HL-60 (cell line): ENCODE results near the gene GLT1D1.

ENCODE experiments used
- DNase-seq, 2 experiments: peaks; one replicate each; pipeline ENCODE4 v3.0.0-alpha.2; 2010 to 2020; ENCODE audit warnings: low read depth in 1 of 2, low spot score in 1 of 2
- H3K27ac ChIP-seq: fragments of 250-450 bp; sonication (Bioruptor Pico); replicated peaks from 2 replicates; pipeline ENCODE4 v1.5.1; 2020; ENCODE audit warnings: mild to moderate bottlenecking, moderate library complexity
- H3K27me3 ChIP-seq: fragments of 250-450 bp; sonication (Bioruptor Pico); 2 replicates; pipeline ENCODE4 v1.5.1; 2021; ENCODE audit warnings: mild to moderate bottlenecking, moderate library complexity; ENCODE audit not compliant: insufficient read depth, poor library complexity, severe bottlenecking
- H3K4me3 ChIP-seq: replicated peaks from 2 replicates; pipeline ENCODE4 v1.5.1; 2011; ENCODE audit warnings: mild to moderate bottlenecking, control low read depth, low read length; ENCODE audit not compliant: insufficient read depth
- GABPA ChIP-seq: IDR thresholded peaks from 2 replicates; pipeline ENCODE4 v1.6.1; 2012; ENCODE audit warnings: low read depth
- POLR2AphosphoS5 ChIP-seq: IDR thresholded peaks from 2 replicates; pipeline ENCODE4 v1.6.1; 2012; ENCODE audit warnings: low read depth
- SPI1 ChIP-seq: IDR thresholded peaks from 2 replicates; pipeline ENCODE4 v1.6.1; 2012; ENCODE audit warnings: low read depth, mild to moderate bottlenecking, borderline replicate concordance
- TF ChIP-seq, protein P1 (sequence below): IDR thresholded peaks from one replicate; pipeline ENCODE4 v1.5.1; 2011; ENCODE audit warnings: low read length, control low read depth, inconsistent platforms; ENCODE audit not compliant: insufficient read depth
- TF ChIP-seq, protein P2 (sequence below): IDR thresholded peaks from 2 replicates; pipeline ENCODE4 v1.6.1; 2012; ENCODE audit warnings: low read depth; ENCODE audit not compliant: insufficient replicate concordance

Gene GLT1D1

DNA sequence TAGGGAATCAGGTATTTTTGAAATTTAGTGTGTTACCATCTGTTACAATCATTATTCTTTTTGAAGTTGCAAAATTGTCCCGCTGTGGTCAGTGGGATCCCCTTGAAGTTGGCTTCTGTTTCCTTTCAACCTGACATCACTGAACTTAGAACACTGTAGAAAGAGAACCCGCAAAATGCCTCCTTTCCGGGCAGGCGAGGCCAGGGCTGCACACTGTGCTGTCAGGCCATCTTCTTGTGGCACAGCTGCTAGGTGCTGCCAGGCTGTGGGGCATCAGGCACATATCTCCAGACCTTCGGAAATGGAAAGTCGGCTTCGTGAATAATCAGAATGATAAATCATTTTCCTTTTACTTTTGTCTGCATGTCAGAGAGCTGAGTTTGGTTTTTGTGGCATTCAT is 103.5 kb downstream of the GLT1D1 start:
- no peak overlapping the region for H3K4me3 ChIP-seq

DNA sequence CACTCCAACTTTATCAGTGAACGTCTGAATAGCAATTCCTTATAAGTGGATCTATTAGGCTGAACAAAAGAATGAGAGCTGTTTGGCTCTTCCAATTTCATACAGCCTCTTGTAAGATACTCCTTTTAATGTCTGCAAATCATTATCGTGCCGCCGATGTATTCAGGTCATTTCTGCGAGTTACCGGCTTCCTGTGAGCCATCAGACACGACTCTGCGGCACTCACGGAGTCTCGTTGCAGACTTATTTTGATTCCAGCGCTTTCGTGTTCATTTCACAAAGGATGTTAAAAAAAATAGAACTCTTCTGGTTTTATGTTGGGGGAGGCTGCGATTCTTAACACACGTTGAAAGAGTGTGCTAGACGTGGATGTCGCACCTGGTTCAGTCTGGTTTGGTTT is 106.6 kb downstream of the GLT1D1 start:
- no peak for DNase-seq
- TF ChIP-seq GABPA (no peak), POLR2AphosphoS5 (no peak), SPI1 (no peak)
- TF ChIP-seq, protein P1, sequence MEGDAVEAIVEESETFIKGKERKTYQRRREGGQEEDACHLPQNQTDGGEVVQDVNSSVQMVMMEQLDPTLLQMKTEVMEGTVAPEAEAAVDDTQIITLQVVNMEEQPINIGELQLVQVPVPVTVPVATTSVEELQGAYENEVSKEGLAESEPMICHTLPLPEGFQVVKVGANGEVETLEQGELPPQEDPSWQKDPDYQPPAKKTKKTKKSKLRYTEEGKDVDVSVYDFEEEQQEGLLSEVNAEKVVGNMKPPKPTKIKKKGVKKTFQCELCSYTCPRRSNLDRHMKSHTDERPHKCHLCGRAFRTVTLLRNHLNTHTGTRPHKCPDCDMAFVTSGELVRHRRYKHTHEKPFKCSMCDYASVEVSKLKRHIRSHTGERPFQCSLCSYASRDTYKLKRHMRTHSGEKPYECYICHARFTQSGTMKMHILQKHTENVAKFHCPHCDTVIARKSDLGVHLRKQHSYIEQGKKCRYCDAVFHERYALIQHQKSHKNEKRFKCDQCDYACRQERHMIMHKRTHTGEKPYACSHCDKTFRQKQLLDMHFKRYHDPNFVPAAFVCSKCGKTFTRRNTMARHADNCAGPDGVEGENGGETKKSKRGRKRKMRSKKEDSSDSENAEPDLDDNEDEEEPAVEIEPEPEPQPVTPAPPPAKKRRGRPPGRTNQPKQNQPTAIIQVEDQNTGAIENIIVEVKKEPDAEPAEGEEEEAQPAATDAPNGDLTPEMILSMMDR = no peak
- TF ChIP-seq, protein P2, sequence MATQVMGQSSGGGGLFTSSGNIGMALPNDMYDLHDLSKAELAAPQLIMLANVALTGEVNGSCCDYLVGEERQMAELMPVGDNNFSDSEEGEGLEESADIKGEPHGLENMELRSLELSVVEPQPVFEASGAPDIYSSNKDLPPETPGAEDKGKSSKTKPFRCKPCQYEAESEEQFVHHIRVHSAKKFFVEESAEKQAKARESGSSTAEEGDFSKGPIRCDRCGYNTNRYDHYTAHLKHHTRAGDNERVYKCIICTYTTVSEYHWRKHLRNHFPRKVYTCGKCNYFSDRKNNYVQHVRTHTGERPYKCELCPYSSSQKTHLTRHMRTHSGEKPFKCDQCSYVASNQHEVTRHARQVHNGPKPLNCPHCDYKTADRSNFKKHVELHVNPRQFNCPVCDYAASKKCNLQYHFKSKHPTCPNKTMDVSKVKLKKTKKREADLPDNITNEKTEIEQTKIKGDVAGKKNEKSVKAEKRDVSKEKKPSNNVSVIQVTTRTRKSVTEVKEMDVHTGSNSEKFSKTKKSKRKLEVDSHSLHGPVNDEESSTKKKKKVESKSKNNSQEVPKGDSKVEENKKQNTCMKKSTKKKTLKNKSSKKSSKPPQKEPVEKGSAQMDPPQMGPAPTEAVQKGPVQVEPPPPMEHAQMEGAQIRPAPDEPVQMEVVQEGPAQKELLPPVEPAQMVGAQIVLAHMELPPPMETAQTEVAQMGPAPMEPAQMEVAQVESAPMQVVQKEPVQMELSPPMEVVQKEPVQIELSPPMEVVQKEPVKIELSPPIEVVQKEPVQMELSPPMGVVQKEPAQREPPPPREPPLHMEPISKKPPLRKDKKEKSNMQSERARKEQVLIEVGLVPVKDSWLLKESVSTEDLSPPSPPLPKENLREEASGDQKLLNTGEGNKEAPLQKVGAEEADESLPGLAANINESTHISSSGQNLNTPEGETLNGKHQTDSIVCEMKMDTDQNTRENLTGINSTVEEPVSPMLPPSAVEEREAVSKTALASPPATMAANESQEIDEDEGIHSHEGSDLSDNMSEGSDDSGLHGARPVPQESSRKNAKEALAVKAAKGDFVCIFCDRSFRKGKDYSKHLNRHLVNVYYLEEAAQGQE = no peak
- no peaks in the 10 kb centered on the region for H3K27me3 ChIP-seq

More for the DNA sequence above, 103.5 kb downstream of the GLT1D1 start:
- H3K27ac ChIP-seq = no peak overlapping the region
- DNase-seq = peak; percentile 39 to 42
- TF ChIP-seq, protein P1 = no peak
- no peak for TF ChIP-seq GABPA
- TF ChIP-seq, protein P2 = no peak
- no peak for TF ChIP-seq POLR2AphosphoS5
- no peaks in the 10 kb centered on the region for H3K27me3 ChIP-seq

DNA sequence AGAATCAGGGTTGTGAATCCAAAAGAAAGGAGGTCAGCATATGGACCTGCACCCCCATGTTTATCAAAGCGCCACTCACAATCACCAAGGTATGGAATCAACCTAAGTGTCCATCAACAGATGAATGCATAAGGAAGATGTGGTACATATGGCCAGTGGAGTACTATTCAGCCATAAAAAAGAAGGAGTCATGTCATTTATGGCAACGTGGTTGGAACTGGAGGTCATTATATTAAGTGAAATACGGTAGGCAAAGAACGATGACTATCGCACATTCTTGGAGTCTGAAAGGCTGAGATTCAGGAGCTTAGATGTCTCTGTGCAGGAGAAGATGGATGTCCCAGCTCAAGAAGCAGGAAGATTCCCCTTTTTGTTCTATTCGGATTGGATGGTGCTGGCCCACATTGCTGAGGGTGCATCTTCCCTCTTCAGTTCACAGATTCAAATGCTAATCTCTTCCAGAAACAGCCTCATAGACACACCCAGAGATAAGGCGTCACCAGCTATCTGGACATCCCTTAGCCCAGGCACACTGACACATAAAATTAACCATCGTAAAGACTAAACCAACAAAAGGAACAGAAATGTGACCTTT is 108.1 kb downstream of the GLT1D1 start:
- no peak for DNase-seq
- H3K4me3 ChIP-seq = no peak overlapping the region
- H3K27ac ChIP-seq = no peak overlapping the region
- no peaks in the 10 kb centered on the region for H3K27me3 ChIP-seq
- TF ChIP-seq GABPA (no peak), POLR2AphosphoS5 (no peak)
- TF ChIP-seq, protein P1 = no peak

More for the DNA sequence above, 106.6 kb downstream of the GLT1D1 start:
- no peak overlapping the region for H3K4me3 ChIP-seq
- H3K27ac ChIP-seq = no peak overlapping the region

DNA sequence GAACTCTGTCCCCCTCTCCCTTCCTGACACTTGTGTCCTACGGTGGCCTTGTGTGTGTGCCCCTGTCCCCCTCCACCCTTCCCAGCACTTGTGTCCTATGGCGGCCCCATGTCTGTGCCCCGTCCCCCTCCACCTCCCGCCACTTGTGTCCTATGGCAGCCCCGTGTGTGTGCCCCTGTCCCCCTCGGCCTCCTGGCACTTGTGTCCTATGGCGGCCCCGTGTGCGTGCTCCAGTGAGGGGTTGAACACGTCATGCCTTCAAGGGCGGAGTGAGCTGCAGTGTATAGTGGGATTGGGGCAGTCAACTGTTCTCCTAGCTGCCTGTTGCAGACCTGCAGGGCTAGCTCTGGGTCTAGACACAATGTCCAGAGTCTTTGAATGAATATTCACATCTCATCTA is 108.7 kb downstream of the GLT1D1 start:
- no peak for TF ChIP-seq SPI1
- TF ChIP-seq, protein P2 = no peak
- no peak for TF ChIP-seq POLR2AphosphoS5
- TF ChIP-seq, protein P1 = no peak
- no peak for TF ChIP-seq GABPA
- Histone ChIP-seq H3K27me3 (no peaks in the 10 kb centered on the region), H3K4me3 (no peak overlapping the region)

More for the DNA sequence above, 108.7 kb downstream of the GLT1D1 start:
- no peak overlapping the region for H3K27ac ChIP-seq
- DNase-seq = no peak
